CD14-positive monocyte (primary cell): ENCODE data around the gene HSDL1. TPM values are rescaled to one million over a fixed set of nuclear protein-coding genes. Genes with fewer than 3 reads are reported as not detected.

Experiments
- DNase-seq, 3 donors: peaks; one replicate each; pipeline ENCODE4 v3.0.0-alpha.2; 2011 to 2022
- H2AFZ ChIP-seq: 2 replicates; pipeline ENCODE4 v1.6.0; 2012; ENCODE audit warnings: mild to moderate bottlenecking, low read depth, low read length, inconsistent platforms; ENCODE audit not compliant: insufficient read depth, poor library complexity, severe bottlenecking
- H3K27ac ChIP-seq, 2 donors: 1 replicate in 1 of 2; 2 replicates in 1 of 2; pipeline ENCODE4 v1.5.1; 2012 to 2013; ENCODE audit warnings: low read length in 2 of 2, control low read depth in 1 of 2, inconsistent platforms in 1 of 2, low read depth in 1 of 2, mild to moderate bottlenecking in 1 of 2
- H3K27me3 ChIP-seq, 2 donors: one replicate each; pipeline versions ENCODE4 v1.6.0 to v1.6.1; 2011 to 2013; ENCODE audit warnings: low read length in 2 of 2; ENCODE audit not compliant: control insufficient read depth in 2 of 2, insufficient read depth in 2 of 2
- H3K36me3 ChIP-seq, 2 donors: replicated peaks in 1 of 2; 1 replicate in 1 of 2; 2 replicates in 1 of 2; pipeline versions ENCODE4 v1.5.1 to v1.6.1; 2012 to 2013; ENCODE audit warnings: low read length in 2 of 2, control low read depth in 1 of 2, inconsistent platforms in 1 of 2, mild to moderate bottlenecking in 1 of 2; ENCODE audit not compliant: insufficient read depth in 2 of 2, control insufficient read depth in 1 of 2
- H3K4me1 ChIP-seq, 2 donors: 1 replicate in 1 of 2; 2 replicates in 1 of 2; pipeline versions ENCODE4 v1.5.1 to v1.6.1; 2012 to 2013; ENCODE audit warnings: low read length in 2 of 2, control low read depth in 1 of 2, inconsistent platforms in 1 of 2, mild to moderate bottlenecking in 1 of 2, moderate library complexity in 1 of 2; ENCODE audit not compliant: insufficient read depth in 2 of 2, control insufficient read depth in 1 of 2
- H3K4me2 ChIP-seq: replicated peaks from 2 replicates; pipeline ENCODE3; 2012; ENCODE audit warnings: low read length, moderate library complexity, mild to moderate bottlenecking; ENCODE audit not compliant: poor library complexity, severe bottlenecking; ENCODE audit errors: extremely low read depth
- H3K4me3 ChIP-seq, 3 experiments: fragments of 200-600 bp in 1 of 3; sonication (generic) in 1 of 3; replicated peaks in 1 of 3; 1 replicate in 2 of 3; 2 replicates in 1 of 3; pipeline ENCODE4 v1.5.1; 2011 to 2013; ENCODE audit warnings: low read length in 3 of 3, mild to moderate bottlenecking in 3 of 3, control low read depth in 2 of 3, low read depth in 2 of 3, inconsistent platforms in 1 of 3, moderate library complexity in 1 of 3
- H3K79me2 ChIP-seq: 2 replicates; pipeline ENCODE4 v1.6.0; 2012; ENCODE audit warnings: mild to moderate bottlenecking, control low read depth, inconsistent platforms, low read length, moderate library complexity; ENCODE audit not compliant: insufficient read depth
- H3K9ac ChIP-seq: 2 replicates; pipeline ENCODE4 v1.6.0; 2017; ENCODE audit warnings: low read length, mild to moderate bottlenecking; ENCODE audit not compliant: insufficient read depth, poor library complexity, severe bottlenecking
- H3K9me3 ChIP-seq, 2 donors: replicated peaks in 1 of 2; 1 replicate in 1 of 2; 2 replicates in 1 of 2; pipeline versions ENCODE4 v1.5.1 to v1.6.1; 2012 to 2013; ENCODE audit warnings: low read length in 2 of 2, control low read depth in 1 of 2; ENCODE audit not compliant: control insufficient read depth in 1 of 2, insufficient read depth in 1 of 2
- H4K20me1 ChIP-seq: 2 replicates; pipeline ENCODE4 v1.6.0; 2012; ENCODE audit warnings: mild to moderate bottlenecking, low read length, control low read depth, moderate library complexity; ENCODE audit not compliant: insufficient read depth
- H3K27ac Mint-ChIP-seq, 7 donors: one replicate each; pipeline ENCODE4 v1.8.0; 2020; ENCODE audit warnings: mild to moderate bottlenecking in 7 of 7, mixed read lengths in 7 of 7, moderate library complexity in 6 of 7, inconsistent platforms in 2 of 7
- H3K27me3 Mint-ChIP-seq, 3 donors: one replicate each; pipeline ENCODE4 v1.8.0; 2021 to 2022; ENCODE audit warnings: low read depth in 3 of 3, mild to moderate bottlenecking in 3 of 3, mixed read lengths in 3 of 3, moderate library complexity in 3 of 3, inconsistent platforms in 1 of 3
- H3K36me3 Mint-ChIP-seq, 2 donors: one replicate each; pipeline ENCODE4 v1.8.0; 2020; ENCODE audit warnings: mixed read lengths in 2 of 2, inconsistent platforms in 1 of 2, mild to moderate bottlenecking in 1 of 2
- H3K4me1 Mint-ChIP-seq: one replicate; pipeline ENCODE4 v1.8.0; 2020; ENCODE audit warnings: mild to moderate bottlenecking, mixed read lengths
- H3K4me3 Mint-ChIP-seq, 2 donors: one replicate each; pipeline ENCODE4 v1.8.0; 2020; ENCODE audit warnings: mild to moderate bottlenecking in 2 of 2, mixed read lengths in 2 of 2, moderate library complexity in 1 of 2
- H3K9me3 Mint-ChIP-seq, 7 donors: one replicate each; pipeline ENCODE4 v1.8.0; 2020 to 2022; ENCODE audit warnings: mixed read lengths in 7 of 7, mild to moderate bottlenecking in 6 of 7, moderate library complexity in 6 of 7, inconsistent platforms in 2 of 7
- WGBS: methylation state at CpG from one replicate; pipeline ENCODE4 v1.1.5; 2013; ENCODE audit warnings: missing lambda C conversion rate; ENCODE audit not compliant: insufficient coverage; 5-methylcytosine and 5-hydroxymethylcytosine counted together
- intact Hi-C, 2 donors: fragments of 100-400 bp; cut with micrococcal nuclease; formaldehyde crosslinking; loops; one replicate each; pipeline versions ENCODE4 v1.15.0 to v1.15.1; 2023
- polyA plus RNA-seq, 3 donors: library from polyadenylated mRNA; depleted of rRNA in 1 of 3; unstranded in 2 of 3; stranded (reverse) in 1 of 3; fragments of 300-500 nt in 2 of 3; fragments of >200 nt in 1 of 3; fragmentation: Illumina TruSeq in 2 of 3; gene quantifications; 1 replicate in 2 of 3; 2 replicates in 1 of 3; pipeline ENCODE4 v1.2.3, GENCODE V29; 2012 to 2021
- TF ChIP-seq, protein P1 (sequence below): fragments of 200-600 bp; IDR thresholded peaks from one replicate; pipeline ENCODE4 v1.8.0; 2022; ENCODE audit warnings: antibody characterized with exemption, mild to moderate bottlenecking

Gene HSDL1
- polyA plus RNA-seq, 3 donors: 7.3 to 13.3 (median 8.0) TPM

DNA sequence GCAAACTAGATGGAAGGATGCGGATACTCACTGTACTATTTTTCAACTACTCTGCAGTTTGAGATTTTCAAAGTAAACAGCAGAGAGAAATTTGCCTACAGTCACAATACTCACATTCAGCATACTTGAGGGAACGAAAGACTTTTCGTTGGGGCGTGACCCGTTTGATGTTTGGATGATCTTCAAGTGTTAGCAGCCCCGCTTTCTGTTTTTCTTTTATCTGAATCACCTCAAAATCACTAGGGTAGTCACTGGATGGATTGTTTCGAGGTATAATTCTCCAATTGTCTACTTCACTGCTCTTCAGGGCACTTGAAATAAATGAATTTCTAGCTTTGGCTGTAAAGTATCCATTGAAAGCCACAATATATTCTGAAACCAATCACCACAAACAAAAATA is 46.0 kb downstream of the HSDL1 start:
- DNase-seq: no peak
- H3K4me1 Mint-ChIP-seq: peaks cover 37% of the 10 kb centered on the region
- H3K4me1 ChIP-seq: peaks cover 32% of the 10 kb centered on the region in 2 donors
- peaks cover 0 to 2% (median 0%) of the 10 kb centered on the region in 7 donors for H3K9me3 Mint-ChIP-seq
- H3K79me2 ChIP-seq: peaks cover 62% of the 10 kb centered on the region
- H3K27me3 ChIP-seq: no peaks in the 10 kb centered on the region
- H3K9ac ChIP-seq: no peak overlapping the region
- TF ChIP-seq, protein P1, sequence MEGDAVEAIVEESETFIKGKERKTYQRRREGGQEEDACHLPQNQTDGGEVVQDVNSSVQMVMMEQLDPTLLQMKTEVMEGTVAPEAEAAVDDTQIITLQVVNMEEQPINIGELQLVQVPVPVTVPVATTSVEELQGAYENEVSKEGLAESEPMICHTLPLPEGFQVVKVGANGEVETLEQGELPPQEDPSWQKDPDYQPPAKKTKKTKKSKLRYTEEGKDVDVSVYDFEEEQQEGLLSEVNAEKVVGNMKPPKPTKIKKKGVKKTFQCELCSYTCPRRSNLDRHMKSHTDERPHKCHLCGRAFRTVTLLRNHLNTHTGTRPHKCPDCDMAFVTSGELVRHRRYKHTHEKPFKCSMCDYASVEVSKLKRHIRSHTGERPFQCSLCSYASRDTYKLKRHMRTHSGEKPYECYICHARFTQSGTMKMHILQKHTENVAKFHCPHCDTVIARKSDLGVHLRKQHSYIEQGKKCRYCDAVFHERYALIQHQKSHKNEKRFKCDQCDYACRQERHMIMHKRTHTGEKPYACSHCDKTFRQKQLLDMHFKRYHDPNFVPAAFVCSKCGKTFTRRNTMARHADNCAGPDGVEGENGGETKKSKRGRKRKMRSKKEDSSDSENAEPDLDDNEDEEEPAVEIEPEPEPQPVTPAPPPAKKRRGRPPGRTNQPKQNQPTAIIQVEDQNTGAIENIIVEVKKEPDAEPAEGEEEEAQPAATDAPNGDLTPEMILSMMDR: no peak
- H3K27ac ChIP-seq: peak overlapping the region in 1 of 2 donors; percentile 81
- H3K36me3 ChIP-seq: peaks cover 45 to 53% of the 10 kb centered on the region in 2 donors
- H2AFZ ChIP-seq: no peak overlapping the region
- peaks cover 0 to 4% (median 0%) of the 10 kb centered on the region in 3 donors for H3K27me3 Mint-ChIP-seq
- peak overlapping the region in 6 of 7 donors; percentile 85 to 94 (median 92) for H3K27ac Mint-ChIP-seq
- H3K4me3 Mint-ChIP-seq: no peak overlapping the region
- H3K36me3 Mint-ChIP-seq: peaks cover 54 to 68% of the 10 kb centered on the region in 2 donors
- peaks cover 47% of the 10 kb centered on the region for H4K20me1 ChIP-seq
- no peak overlapping the region for H3K4me2 ChIP-seq
- H3K9me3 ChIP-seq: no peaks in the 10 kb centered on the region
- intact Hi-C loops: loop anchor here in 1 of 2 donors (2.0 kb wide), 1 partner anchor 18 kb away; the partner anchor contains the start of gene MBTPS1
- H3K4me3 ChIP-seq: no peak overlapping the region
- WGBS: 100% methylated on average over 1 of the region's 7 CpGs

DNA sequence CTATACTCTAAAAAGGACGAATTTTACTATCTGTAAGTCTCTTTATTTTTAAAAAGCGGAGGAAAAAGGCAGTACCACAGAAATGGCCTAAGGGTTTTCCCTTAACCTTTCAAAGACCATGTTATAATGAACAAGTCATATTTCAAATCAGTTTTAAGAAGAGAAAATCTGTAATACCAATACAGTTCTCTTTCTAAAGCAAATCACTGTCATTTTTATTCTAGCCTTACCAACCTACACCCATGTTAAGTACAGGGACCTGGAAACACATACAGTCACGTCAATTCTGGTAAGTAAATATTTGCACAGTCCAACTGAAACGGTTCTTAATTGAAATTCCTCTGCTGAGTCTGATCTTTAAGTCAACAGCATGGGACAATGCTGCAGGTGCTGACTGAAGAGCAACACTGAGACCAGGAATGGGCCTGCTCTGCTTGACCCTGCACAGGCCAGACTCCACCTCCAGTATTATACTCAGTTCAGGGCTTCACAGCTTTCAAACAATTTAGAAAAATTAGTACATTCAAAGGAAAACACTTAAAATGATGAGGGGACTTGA is 48.5 kb downstream of the HSDL1 start:
- intact Hi-C loops: no loop called here
- peaks cover 71 to 86% of the 10 kb centered on the region in 2 donors for H3K36me3 Mint-ChIP-seq
- H3K27ac Mint-ChIP-seq: no peak overlapping the region

More for the DNA sequence above, 48.5 kb downstream of the HSDL1 start:
- Histone ChIP-seq H3K27me3 (no peaks in the 10 kb centered on the region), H3K36me3 (peaks cover 69 to 77% of the 10 kb centered on the region in 2 donors), H3K4me1 (peaks cover 24 to 25% of the 10 kb centered on the region in 2 donors), H2AFZ (no peak overlapping the region), H4K20me1 (peaks cover 30% of the 10 kb centered on the region), H3K4me3 (no peak overlapping the region), H3K27ac (no peak overlapping the region), H3K4me2 (no peak overlapping the region), H3K79me2 (peaks cover 38% of the 10 kb centered on the region), H3K9me3 (no peaks in the 10 kb centered on the region), H3K9ac (no peak overlapping the region)
- TF ChIP-seq, protein P1: no peak
- Mint-ChIP-seq H3K9me3 (peaks cover 0 to 2% (median 0%) of the 10 kb centered on the region in 7 donors), H3K4me1 (peaks cover 25% of the 10 kb centered on the region), H3K27me3 (peaks cover 0 to 3% (median 2%) of the 10 kb centered on the region in 3 donors), H3K4me3 (no peak overlapping the region)
- DNase-seq: no peak
- 96% methylated on average over 2 of the region's 4 CpGs for WGBS
